NOMO-1 treated with dmso at 0.1 percent for 144 hours (cell line): ENCODE results near the gene USP49.

Source experiments
- DNase-seq: peaks from one replicate; lab custom pipeline; 2025; ENCODE audit not compliant: unreplicated experiment; lab: John Stamatoyannopoulos, UW

The USP49 gene

GRCh38 chr6:41814629-41815028 lies 80.5 kb downstream of the USP49 start:
- no peak for DNase-seq

GRCh38 chr6:41813956-41814355 lies 81.2 kb downstream of the USP49 start:
- DNase-seq: no peak

GRCh38 chr6:41813469-41813868 lies 81.7 kb downstream of the USP49 start:
- no peak for DNase-seq

GRCh38 chr6:41811946-41812345 lies 83.2 kb downstream of the USP49 start:
- peak; percentile 10 for DNase-seq

GRCh38 chr6:41811095-41811494 lies 84.1 kb downstream of the USP49 start:
- DNase-seq: no peak

- DNase-seq: no peak
Observed at GRCh38 chr6:41805830-41806774, 89.1 kb downstream of the USP49 start.

- DNase-seq: no peak
Observed at GRCh38 chr6:41801380-41801779, 93.8 kb downstream of the USP49 start.

GRCh38 chr6:41799559-41799911 lies 95.6 kb downstream of the USP49 start:
- no peak for DNase-seq

- DNase-seq: no peak
Observed at GRCh38 chr6:41798901-41799558, 96.1 kb downstream of the USP49 start.

- no peak for DNase-seq
Observed at GRCh38 chr6:41796474-41796873, 98.7 kb downstream of the USP49 start.

- no peak for DNase-seq
Observed at GRCh38 chr6:41791984-41792383, 103.2 kb downstream of the USP49 start.

- DNase-seq: no peak
Observed at GRCh38 chr6:41791305-41791704, 103.9 kb downstream of the USP49 start.

GRCh38 chr6:41790045-41790444 lies 105.1 kb downstream of the USP49 start:
- DNase-seq: no peak

- no peak for DNase-seq
Observed at GRCh38 chr6:41789390-41789724, 105.8 kb downstream of the USP49 start.

GRCh38 chr6:41787219-41787917 lies 107.8 kb downstream of the USP49 start, which contains the start of gene TOMM6:
Gene TOMM6 (plus strand): TSS chr6:41787694. CDS start chr6:41787698, 4 bp downstream.
- peak; percentile 90 for DNase-seq

- DNase-seq: peak; percentile 48
Observed at GRCh38 chr6:41786451-41787218, 108.5 kb downstream of the USP49 start.

GRCh38 chr6:41785689-41786450 lies 109.3 kb downstream of the USP49 start:
- DNase-seq: no peak

- DNase-seq: no peak
Observed at GRCh38 chr6:41785254-41785653, 109.9 kb downstream of the USP49 start.

GRCh38 chr6:41784581-41785171 lies 110.5 kb downstream of the USP49 start:
- DNase-seq: peak; percentile 91
